ENCODE data around the gene RUNX1.

RUNX1 gene

DNA sequence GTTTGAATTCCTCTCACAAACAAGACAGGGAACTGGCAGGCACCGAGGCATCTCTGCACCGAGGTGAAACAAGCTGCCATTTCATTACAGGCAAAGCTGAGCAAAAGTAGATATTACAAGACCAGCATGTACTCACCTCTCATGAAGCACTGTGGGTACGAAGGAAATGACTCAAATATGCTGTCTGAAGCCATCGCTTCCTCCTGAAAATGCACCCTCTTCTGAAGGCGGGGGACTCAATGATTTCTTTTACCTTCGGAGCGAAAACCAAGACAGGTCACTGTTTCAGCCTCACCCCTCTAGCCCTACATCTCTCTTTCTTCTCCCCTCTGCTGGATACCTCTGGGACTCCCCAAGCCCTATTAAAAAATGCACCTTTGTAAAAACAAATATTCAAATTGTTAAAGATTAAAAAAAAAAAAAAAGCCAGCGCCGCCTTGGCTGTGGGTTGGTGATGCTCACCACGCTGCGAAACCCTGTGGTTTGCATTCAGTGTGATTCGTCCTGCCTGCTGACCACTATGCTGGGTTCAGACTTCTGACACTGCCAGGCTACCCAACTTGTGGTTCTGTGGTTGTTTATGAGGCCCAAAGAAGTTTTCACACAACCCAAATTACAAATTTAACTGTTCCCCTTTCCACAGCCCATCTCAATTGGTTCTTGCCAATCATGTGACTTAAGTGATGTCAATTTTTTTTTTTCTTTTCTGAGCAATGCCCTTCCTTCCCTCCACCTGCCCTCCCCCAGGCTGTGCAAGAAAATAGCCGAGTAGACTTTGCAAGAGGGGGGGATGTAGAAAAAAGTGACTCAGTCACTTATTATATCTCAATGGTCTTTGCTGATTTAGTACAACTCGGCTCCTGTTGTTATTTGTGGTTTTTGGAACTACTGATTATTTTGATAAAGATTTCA is at the start of gene RUNX1:
RUNX1 (minus strand) TSS at position 597 of the 912 bp plus-strand sequence.
- FAIRE-seq: no peak

DNA sequence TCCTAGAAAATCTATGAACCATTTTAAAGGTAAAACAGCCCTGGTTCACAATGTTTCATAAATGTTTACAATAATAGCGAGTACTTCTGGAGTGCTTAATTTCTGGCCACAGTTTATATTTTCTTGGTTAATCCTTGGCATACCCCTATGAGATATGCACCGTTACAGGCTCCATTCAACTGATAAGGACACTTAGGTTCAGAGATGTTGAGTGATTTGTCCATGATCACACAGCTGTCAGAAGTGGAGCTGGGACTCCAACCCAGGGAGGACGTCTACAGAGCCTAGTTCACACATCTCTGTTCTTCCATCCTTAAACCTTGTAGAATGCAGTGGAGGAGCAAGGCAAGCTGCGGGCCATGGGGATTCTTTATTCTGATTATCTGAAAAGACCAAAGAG is 48.4 kb upstream of the RUNX1 start:
- FAIRE-seq: no peak

DNA sequence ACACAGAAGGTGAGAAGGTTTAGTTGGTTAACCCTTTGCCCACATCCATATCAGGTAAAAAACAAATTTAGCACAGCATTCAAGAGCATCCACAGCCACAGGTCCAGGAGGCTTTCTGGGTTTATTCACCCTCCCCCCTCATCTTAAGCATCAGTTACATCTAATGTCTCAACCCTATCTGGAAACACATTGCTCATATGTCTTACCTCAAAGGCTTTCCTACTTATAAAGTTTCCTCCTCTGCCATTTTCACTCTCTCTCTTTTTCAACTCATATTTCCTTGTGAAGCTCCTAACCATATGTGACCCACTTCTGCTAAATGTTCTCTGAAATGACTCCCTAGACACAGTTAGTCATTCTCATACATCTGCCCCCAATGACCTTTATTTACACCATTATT is 47.9 kb upstream of the RUNX1 start:
- FAIRE-seq: no peak

DNA sequence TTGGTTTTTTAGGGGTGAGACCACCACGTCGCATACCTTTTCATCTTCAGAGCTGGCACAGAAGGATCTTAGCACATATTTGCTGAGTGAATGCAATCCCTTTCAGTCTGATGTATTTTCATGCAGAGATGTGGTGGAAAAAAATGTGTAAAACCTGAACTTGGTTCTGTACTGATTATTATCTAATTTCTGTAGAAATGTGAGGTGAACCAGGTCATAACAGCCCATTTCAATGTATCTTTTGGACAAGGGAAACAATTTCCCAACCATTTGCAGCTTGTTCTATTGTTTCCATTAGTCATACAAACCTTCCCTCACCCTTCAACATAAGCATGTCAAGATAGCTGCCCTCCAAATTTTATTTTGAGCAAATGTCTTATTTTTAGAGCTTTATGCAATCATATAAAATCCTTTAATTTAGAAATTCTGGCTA is 46.8 kb upstream of the RUNX1 start:
- FAIRE-seq: no peak

DNA sequence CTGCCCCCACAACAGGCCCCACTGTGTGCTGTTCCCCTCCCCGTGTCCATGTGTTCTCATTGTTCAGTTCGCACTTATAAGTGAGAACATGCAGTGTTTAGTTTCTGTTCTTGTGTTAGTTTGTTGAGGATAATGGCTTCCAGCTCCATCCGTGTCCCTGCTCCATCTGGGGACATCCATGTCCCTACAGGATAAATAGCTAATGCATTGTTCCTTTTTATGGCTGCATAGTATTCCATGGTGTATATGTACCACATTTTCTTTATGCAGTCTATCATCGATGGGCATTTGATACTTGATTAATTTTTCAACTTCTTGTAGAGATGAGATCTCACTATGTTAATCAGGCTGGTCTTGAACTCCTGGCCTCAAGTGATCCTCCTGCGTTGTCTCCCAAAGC is 44.4 kb upstream of the RUNX1 start:
- FAIRE-seq: no peak

DNA sequence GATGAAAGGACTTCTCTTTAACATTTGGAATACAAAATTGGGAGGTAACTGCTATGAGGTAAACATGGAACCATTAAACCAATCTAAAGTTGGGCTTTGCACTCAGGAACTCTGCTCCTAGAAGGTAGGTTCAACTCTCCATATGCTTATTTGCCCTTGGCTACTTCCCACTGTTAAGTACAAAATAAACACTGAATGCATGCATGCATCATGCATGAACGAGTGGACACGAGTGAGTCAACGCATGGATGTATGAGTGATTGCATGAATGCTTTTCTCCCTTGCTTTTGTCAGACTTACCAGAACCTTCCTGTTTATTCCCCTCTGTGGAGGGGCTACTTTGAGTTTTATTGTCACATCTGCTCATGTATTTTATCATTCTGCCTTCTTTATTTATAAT is 42.4 kb upstream of the RUNX1 start:
- no peak for FAIRE-seq

DNA sequence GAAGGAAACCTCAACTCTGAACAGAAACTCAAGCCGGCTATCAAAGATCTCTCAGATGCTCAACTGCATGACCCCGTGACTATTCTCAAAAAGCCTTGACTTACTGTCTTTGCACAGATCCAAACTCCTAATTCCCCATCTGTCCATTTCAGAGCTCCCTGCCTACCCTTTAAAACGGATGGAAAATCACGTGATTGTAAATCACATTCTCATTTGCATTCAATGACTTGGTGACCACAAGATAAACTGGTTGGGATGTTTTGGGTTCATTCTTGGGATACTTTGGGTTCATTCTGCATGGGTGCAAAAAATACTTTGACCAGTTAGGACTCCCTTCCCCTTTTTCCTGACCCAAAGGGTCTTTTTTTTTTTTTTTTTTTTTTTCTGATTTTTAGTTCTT is 41.3 kb upstream of the RUNX1 start:
- FAIRE-seq: no peak

DNA sequence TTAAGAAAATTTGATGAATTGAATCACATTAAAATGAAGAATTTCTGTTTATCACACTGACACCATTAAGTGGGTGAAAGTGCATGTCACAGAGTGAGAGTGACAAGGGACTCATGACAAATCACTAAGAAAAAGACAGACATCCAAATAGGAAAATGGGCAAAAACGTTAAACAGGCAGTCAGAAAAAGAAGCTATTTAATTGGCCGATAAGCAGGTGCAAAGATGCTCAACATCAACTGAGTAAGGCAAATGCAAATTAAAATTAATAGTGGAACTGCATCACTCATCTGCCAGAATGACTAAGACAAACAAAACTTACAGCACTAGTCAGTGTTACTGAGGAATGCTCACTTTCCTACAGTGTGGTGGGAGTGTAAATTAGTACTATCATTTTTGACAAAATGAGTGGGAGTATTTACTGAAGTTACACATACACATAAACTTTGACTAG is 39.2 kb upstream of the RUNX1 start:
- FAIRE-seq: no peak

DNA sequence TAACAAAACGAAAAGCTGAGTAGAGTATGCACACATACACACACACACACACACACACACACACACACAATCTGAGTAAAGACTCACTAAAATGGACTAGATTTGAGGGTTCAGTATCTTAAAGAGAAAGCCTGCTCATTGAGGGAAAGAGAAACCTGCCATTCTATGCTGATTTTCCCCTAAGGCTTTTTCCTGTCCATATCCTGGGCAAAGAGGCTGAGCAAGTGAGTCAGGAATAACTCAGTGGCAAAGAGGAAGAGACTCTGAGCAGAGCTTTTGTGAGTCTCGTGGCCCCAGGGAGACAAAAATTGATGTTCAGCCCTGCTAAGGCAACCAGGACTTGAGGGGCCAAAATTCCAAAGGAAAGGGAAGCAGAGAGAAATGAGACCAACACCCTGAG is 37.3 kb upstream of the RUNX1 start:
- no peak for FAIRE-seq

DNA sequence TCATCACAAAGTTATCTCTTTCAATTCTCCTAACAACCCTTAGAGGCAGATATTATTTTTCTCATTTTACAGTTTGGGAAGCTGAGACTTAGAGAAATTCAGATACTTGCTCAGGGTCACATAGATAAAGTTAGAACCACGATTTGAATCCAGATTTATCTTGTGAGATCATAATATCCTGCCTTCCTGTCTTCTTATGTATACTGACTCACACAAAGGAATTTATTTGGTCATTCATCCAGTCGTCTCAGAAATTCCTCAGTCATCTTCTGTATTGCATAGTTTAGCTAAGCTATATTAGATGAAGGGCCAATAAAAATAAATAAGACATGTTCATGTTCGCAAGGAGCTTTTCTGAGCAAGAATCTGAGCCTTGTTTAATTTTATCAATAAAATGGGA is 35.8 kb upstream of the RUNX1 start:
- no peak for FAIRE-seq

DNA sequence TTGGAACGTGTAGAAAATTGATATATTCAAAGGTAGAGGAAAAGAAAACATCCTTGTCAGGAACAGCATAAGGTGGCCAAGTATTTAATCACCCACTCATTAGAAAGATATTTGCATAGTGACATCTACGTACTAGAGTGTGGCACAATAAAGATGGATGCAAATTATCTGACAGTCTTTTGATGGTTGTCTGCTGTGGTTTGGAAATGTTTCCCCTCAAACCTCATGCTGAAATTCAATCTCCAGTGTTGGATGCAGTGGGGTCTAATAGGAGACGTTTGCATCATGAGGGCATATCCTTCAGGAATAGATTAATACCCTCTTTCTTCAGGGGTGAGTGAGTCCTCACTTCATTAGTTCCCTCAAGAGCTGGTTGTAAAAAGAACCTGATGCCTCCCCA is 34.1 kb upstream of the RUNX1 start:
- no peak for FAIRE-seq

DNA sequence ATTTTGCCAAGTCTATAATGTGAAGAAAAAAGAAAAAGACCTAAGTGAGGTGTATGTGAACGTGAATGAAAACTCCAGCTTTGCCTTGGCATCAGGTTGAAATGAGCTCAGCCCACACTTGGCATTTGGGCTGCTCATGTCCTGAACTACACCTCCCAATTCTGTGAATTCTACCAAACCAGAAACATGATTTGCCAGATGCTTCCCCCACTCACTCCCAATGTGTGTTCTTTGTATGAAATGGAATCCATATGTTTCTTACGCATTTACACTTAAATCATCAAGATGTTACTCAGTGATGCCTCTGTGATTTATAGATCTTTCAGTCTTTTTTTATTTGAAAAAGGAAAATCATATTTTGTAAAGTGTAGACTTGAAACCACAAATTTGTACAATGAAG is 32.8 kb upstream of the RUNX1 start:
- no peak for FAIRE-seq

DNA sequence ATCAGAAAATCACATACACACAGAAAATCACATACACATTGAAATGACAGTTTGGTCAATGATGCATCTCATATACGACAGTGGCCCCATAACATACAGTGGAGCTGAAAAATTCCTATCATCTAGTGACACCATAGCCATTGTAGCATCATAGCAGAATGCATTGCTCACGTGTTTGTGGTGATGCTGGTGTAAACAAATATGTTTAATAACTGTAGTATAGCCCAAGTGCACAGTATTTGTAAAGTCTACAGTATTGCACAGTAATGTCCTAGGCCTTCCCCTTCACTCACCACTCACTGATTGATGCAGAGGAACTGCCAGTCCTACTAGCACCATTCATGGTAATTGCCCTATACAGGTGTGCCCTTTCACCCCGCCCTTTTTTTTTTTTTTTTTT is 30.1 kb upstream of the RUNX1 start:
- no peak for FAIRE-seq

DNA sequence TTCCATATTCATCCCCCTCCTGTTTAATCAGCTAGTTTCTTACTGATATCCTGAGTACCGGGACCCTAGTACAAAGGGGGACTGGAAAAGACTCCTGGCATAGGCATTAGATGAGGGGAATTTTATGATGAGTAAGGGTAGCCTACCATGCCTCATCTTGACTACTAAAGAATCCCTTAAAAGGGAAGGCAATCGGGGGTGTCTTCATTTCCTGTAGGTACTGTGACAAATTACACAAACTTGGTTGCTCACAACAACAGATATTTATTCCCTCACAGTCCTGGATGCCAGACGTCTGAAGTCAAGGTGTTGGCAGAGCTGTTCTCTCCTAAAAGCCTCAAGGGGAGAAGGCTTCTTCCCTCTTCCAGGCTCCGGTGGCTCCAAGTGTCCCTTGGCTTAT is 28.9 kb upstream of the RUNX1 start:
- no peak for FAIRE-seq

DNA sequence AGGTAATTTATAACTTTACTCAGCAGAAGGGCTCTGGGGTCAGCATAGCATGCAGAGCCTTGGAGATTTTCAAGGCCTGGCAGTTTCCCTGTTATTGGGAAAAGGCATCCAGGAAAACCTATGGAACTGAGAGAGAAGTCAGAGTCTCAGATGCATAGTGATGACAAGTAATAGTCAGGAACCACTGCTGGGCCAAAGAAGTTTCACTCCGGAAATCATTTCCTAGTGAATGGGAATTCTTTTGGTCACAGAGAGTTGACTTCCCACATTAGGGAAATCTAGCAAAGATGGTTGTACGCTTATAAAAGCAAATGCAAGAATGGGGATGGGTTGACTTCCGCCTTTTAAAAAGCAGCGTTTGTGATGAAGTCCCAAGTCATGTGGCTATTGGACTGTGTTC is 28.4 kb upstream of the RUNX1 start:
- no peak for FAIRE-seq

DNA sequence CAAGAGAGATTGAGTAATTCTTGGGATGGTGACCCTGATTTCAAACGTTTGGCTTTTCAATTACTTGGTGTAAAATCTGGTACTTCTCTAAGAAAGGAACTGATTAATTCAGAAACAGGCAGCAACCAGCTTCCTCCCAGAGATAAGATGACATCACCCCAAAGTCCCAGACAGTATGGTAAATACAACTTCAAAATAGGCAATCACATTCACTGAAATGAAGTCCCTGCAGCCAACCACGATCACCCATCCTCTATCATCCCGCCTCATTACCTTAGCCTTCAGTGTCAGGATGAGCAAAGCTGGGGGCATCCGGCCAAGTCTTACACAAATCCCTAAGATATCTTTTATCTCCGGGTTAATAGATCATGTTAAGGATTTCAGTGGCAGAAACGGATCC is 26.4 kb upstream of the RUNX1 start:
- FAIRE-seq: no peak

DNA sequence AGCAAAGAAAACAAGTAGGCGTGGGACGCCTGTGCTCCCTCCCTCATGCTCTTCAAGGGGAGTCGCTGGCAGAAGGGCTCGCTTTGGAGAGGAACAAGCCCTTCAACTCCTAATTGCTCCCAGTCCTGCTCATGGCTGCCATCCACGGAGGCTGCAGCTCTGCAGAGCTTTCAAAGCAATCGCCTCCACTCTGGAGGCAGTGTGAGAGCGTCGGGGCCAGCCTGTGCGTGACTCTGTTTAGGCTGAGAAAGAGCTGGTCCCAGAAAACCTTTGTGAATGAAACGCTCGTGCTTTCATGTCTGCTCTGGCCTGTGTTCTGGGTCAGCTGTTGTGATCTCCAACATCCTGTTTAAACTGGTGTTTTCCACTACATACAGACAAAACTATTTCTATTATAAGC is 23.9 kb upstream of the RUNX1 start:
- no peak for FAIRE-seq

DNA sequence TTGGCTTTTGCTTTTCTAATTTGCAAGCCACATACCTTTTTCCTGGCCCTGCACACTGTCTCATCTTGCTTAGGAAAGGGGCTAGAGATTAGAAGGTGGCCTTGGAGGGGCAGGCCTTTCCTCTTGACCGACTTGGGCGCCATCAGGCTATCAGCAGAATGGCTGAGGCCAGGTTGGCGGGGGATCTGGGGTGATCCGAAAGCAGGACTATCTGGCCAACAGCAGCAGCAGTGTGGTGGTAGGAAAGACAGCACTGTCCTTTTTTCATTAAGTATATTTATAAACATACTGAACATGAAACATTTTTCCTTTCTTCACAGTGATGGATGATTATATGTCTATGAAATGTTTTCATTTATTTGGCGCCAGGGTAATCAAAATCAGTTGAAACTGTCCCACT is 23.5 kb upstream of the RUNX1 start:
- FAIRE-seq: no peak

DNA sequence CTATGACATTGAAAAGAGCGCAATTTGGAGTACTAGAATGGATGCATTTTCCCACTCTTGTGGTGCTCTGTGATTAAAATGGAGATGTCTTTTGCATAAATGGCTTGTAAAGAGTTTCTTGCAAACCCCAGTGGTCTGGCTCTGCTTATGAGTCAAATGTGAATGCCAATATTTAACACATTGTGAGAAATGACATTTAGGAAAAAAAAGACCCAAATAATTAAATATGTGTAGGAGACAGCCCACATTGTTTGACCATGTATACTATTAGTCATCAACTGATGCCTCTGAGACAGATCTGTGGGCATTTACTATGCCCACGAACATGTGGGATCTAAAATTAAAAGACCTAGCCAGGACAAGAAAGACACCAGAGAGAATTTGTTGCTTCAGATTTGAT is 22.2 kb upstream of the RUNX1 start:
- FAIRE-seq: no peak

DNA sequence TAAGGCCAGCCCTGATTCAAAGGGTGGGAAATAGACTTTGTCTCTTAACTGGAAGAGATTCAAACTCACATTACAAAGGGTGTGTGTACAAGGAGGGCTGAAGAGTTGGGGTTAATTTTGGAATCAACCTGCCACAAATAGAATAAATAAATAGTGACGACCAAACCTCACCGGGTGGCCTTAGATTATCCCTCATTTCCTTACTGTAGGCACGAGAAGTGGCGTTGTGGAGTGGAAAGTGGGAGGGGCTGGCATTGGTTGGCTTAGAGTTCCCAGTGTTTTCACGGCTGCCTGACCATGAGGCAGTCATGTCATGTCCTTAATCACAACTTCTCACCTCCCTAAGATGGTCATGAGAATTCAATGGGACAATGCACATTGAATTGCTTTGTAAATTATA is 21.3 kb upstream of the RUNX1 start:
- FAIRE-seq: no peak

DNA sequence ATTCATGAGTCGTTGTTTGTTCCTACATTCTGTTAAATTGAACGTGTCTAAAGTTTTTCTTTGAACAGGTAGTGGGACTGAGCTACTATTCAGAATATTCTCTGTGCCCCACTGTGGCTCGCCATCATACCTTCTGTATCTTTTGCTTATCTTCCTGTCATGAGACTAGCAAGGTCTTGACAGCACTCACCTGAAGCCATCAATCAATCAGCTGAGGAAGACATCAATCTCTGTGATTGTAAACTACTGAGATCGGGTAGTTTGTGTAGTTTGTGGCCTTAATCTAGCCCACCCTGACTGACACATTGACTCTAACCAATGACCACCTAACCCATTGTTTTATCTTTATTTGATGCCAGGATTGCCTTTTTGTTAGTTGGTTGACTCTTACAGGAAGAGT is 17.7 kb upstream of the RUNX1 start:
- FAIRE-seq: no peak

DNA sequence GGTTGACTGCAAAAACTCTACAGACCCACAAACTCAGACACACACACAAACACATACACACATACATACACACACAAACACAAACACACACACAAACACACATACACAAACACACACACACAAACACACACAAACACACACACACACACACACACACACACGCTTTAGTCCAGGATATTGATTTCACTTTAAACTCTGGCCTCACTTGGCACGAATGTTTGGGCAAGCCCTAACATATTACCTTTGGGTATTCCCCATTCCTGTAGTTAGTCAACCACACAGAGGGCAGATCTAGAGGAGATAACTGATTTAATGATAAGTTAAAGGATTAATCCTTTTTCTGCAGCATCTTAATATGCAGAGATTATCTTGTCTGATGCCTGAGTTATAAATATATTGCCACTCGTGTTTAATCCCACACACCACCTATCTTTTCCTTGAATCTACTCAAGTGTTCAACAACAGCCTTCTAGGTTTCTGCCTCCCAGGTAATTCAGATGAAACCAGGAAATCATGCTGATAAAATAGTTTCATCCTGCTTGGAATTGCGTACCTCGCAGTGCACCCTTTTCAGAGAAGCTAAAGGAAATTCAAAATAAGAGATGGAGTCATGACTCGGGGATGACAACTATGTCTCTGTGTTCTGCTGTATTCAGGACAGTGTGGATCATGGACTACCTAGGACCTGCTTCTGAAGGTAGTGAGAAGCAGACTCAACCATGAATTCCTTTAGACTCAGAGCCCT is 14.5 kb upstream of the RUNX1 start:
- FAIRE-seq: no peak

DNA sequence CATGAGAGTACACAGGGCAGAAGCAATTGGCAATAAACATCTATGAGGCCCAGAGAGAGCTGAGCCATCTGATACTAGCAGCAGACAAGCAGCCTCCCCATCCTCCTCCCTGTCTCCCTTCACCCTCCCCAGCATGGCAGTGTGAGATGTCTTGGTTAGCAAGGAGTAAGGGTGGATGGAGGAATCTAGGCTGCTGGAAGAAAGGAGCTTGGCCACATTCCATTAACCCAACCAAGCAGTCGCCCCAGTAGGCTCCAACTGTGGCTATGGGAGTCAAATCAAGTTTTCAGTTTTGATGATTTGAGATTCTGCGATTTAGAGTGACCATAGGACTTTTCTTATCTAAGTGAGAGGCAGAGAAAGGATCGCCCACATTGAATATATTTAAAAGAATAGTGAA is 12.9 kb upstream of the RUNX1 start:
- no peak for FAIRE-seq

DNA sequence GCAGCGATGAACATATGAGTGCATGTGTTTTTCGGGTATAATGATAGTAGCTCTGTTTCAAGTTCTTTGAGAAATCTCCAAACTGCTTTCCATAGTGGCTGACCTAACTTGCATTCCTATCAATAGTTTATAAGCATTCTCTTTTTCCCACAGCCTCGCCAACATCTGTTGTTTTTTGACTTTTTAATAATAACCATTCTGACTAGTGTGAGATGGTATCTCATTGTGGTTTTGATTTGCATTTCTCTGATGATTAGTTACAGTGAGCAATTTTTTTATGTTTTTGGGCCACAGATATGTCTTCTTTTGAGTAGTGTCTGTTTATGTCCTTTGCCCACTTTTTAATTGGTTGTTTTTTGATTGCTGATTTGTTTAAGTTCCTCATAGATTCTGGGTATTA is 10.6 kb upstream of the RUNX1 start:
- no peak for FAIRE-seq
